ENCODE results near the gene PACS1. TPM values are rescaled to one million over a fixed set of nuclear protein-coding genes. Genes with fewer than 3 reads are reported as not detected.

PACS1 gene
- total RNA-seq, result 12.7 and 17.8 TPM in 2 replicates

GRCh38 chr11:66069715-66070603 lies at the start of gene PACS1:
TSS of gene PACS1 (plus strand) at chr11:66070272. CDS start at chr11:66070487, 215 bp downstream.

GRCh38 chr11:66026017-66026529 lies 44.0 kb upstream of the PACS1 start, which contains the start of gene CATSPER1:
TSS of gene CATSPER1 (minus strand) at chr11:66026479. CDS start at chr11:66026379, 100 bp downstream.

GRCh38 chr11:66048547-66049323 lies 21.3 kb upstream of the PACS1 start, which contains the start of gene GAL3ST3:
TSS of gene GAL3ST3 (minus strand) at chr11:66049161. CDS start at chr11:66045415, 3,746 bp downstream.

GRCh38 chr11:66051766-66052663 lies 18.1 kb upstream of the PACS1 start, which contains the start of gene SF3B2:
TSS of gene SF3B2 (plus strand) at chr11:66052364. CDS start at chr11:66052385, 21 bp downstream.

GRCh38 chr11:66268244-66268951 lies 198.3 kb downstream of the PACS1 start, which contains the start of gene RAB1B:
TSS of gene RAB1B (plus strand) at chr11:66268639. CDS start at chr11:66268680, 41 bp downstream.

GRCh38 chr11:66277471-66278362 lies 207.6 kb downstream of the PACS1 start, which contains the start of gene CNIH2:
TSS of gene CNIH2 (plus strand) at chr11:66278175. CDS start at chr11:66278457, 282 bp downstream.

GRCh38 chr11:66288671-66289547 lies 218.8 kb downstream of the PACS1 start, which contains the start of gene YIF1A:
TSS of gene YIF1A (minus strand) at chr11:66289143. CDS start at chr11:66288985, 158 bp downstream.

GRCh38 chr11:66291706-66292542 lies 221.9 kb downstream of the PACS1 start, which contains the start of gene TMEM151A:
TSS of gene TMEM151A (plus strand) at chr11:66291894. CDS start at chr11:66292014, 120 bp downstream.

Other genes with a start within 250 kb of the PACS1 start
- 1.9 TPM in 1 of 2 replicates, not detected in the other for gene SNX32, start 236.3 kb upstream of the PACS1 start, total RNA-seq
- 1,095 and 1,455 TPM in 2 replicates for gene CFL1, start 212.1 kb upstream of the PACS1 start, total RNA-seq
- gene MUS81, start 209.8 kb upstream of the PACS1 start, total RNA-seq, result 47.4 and 53.3 TPM in 2 replicates
- 15.3 and 20.5 TPM in 2 replicates for gene EFEMP2, start 197.5 kb upstream of the PACS1 start, total RNA-seq
- not detected in 2 replicates for gene CTSW, start 190.4 kb upstream of the PACS1 start, total RNA-seq
- gene FIBP, start 181.8 kb upstream of the PACS1 start, total RNA-seq, result 133 and 257 TPM in 2 replicates
- 195 and 218 TPM in 2 replicates for gene CCDC85B, start 179.6 kb upstream of the PACS1 start, total RNA-seq
- 12.7 and 20.2 TPM in 2 replicates for gene FOSL1, start 169.9 kb upstream of the PACS1 start, total RNA-seq
- 13.3 and 15.7 TPM in 2 replicates for gene C11orf68, start 151.2 kb upstream of the PACS1 start, total RNA-seq
- 114 and 131 TPM in 2 replicates for gene DRAP1, start 150.8 kb upstream of the PACS1 start, total RNA-seq
- not detected in 2 replicates for gene TSGA10IP, start 124.8 kb upstream of the PACS1 start, total RNA-seq
- 33.5 and 74.5 TPM in 2 replicates for gene SART1, start 108.5 kb upstream of the PACS1 start, total RNA-seq
- gene EIF1AD, start 68.1 kb upstream of the PACS1 start, total RNA-seq, result 30.2 and 45.1 TPM in 2 replicates
- 28.6 and 41.9 TPM in 2 replicates for gene BANF1, start 67.8 kb upstream of the PACS1 start, total RNA-seq
- gene CST6, start 58.3 kb upstream of the PACS1 start, total RNA-seq, result not detected in 2 replicates
- under 0.01 and 0.61 TPM in 2 replicates for gene CATSPER1, start 43.8 kb upstream of the PACS1 start, total RNA-seq
- not detected in 2 replicates for gene GAL3ST3, start 21.1 kb upstream of the PACS1 start, total RNA-seq
- gene SF3B2, start 17.9 kb upstream of the PACS1 start, total RNA-seq, result 99.4 and 114 TPM in 2 replicates
- 15.2 and 19.5 TPM in 2 replicates for gene KLC2, start 187.4 kb downstream of the PACS1 start, total RNA-seq
- gene RAB1B, start 198.4 kb downstream of the PACS1 start, total RNA-seq, result 65.0 and 70.5 TPM in 2 replicates
- not detected in 2 replicates for gene CNIH2, start 207.9 kb downstream of the PACS1 start, total RNA-seq
- gene YIF1A, start 218.9 kb downstream of the PACS1 start, total RNA-seq, result 193 and 255 TPM in 2 replicates
- not detected in 2 replicates for gene TMEM151A, start 221.6 kb downstream of the PACS1 start, total RNA-seq
- gene CD248, start 246.8 kb downstream of the PACS1 start, total RNA-seq, result 0.65 and 1.2 TPM in 2 replicates